GM19239 (cell line): ENCODE data around the gene SND1.

Experiments
- DNase-seq: peaks from one replicate; pipeline ENCODE4 v3.0.0; 2011; ENCODE audit warnings: low spot score; ENCODE audit not compliant: insufficient read length
- FAIRE-seq: peaks from 2 replicates; lab custom pipeline; 2011; peaks lifted over from hg19 to GRCh38; lab: Jason Lieb, UNC

SND1 gene

DNA sequence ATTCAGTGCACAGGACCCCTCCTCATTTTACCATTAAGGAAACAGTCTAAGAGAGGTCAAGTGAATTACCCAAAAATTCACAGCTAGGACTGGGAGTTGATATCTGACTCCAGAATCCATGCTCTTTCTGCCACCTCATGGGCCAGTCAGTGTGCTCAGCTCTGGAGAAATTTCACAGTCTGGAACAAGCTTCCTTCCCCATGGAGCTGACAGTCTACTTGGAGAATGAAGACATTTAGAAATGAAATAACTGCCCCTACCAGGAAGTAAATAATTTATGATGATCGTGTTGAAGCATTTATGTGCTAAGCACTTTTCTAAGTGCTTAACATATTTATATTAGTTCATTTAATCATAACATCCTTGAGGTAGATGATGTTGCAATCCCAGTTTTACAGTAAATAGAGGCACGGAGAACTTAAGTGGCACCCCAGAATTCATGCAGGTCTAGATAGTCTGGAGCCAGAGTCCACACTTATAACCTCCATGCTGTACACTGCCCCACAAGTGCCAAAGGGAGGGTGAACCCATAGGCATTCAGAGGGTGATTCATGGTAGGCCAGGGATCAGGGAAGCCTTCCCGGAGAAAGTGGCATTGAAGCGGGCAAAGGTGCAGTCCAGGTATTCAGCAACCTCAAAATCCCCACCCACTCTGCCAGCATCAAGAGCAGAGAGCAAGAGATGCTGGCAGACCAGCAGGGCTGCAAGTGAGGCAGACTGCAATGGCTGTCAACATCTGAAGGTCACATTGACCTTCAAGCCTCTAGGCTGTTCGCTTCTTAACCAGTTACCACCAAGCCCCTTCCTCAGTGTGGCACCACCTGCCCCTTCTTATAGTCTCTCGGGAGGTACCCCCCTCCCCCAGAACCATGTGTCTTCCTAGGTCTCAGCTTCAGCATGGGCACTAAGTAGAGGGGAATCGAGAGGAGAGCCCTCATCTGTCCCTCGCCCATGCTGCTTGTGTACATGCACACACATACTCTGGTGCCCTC is 417.7 kb downstream of the SND1 start:
- no peak for FAIRE-seq
- DNase-seq = no peak

GRCh38 chr7:128071376-128071775 is 419.4 kb downstream of the SND1 start:
- FAIRE-seq (no peak), DNase-seq (no peak)

- no peak for DNase-seq
- FAIRE-seq = no peak
Measured at GRCh38 chr7:128071801-128072200, 419.8 kb downstream of the SND1 start.

GRCh38 chr7:128073671-128074310 is 421.8 kb downstream of the SND1 start:
- FAIRE-seq = no peak
- no peak for DNase-seq

DNA sequence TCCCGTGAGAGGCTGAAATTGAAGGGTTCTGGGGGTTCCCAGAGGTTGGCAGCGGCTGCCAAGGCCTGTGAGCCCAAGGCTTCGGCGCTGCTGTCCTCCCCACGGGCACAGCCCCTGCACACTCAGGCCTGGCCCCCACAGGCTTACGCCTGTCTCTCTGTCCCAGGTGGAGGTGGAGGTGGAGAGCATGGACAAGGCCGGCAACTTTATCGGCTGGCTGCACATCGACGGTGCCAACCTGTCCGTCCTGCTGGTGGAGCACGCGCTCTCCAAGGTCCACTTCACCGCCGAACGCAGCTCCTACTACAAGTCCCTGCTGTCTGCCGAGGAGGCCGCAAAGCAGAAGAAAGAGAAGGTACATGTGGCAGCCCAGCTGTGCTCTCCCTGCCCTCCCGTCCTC is 422.3 kb downstream of the SND1 start:
- FAIRE-seq (no peak), DNase-seq (no peak)

DNA sequence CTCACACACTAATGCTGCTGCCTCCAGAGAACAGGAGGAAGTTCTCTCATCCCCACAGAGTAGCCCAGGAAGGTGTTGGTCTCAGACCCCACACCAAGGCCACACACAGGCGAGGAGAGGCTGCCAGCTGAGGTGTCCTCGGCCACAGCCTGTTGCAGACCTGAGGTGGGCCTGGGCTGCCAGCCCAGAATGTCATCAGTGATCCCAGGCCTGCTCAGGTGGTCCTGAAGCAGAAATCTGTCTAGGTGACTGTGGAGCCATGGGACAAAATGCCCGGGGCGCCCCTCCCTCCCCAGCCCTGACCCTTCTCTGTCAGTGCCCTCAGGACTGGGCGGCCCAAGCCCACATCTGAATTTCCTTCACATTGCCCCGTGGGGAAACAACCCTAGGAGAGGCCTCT is 422.7 kb downstream of the SND1 start:
- FAIRE-seq (no peak), DNase-seq (no peak)

DNA sequence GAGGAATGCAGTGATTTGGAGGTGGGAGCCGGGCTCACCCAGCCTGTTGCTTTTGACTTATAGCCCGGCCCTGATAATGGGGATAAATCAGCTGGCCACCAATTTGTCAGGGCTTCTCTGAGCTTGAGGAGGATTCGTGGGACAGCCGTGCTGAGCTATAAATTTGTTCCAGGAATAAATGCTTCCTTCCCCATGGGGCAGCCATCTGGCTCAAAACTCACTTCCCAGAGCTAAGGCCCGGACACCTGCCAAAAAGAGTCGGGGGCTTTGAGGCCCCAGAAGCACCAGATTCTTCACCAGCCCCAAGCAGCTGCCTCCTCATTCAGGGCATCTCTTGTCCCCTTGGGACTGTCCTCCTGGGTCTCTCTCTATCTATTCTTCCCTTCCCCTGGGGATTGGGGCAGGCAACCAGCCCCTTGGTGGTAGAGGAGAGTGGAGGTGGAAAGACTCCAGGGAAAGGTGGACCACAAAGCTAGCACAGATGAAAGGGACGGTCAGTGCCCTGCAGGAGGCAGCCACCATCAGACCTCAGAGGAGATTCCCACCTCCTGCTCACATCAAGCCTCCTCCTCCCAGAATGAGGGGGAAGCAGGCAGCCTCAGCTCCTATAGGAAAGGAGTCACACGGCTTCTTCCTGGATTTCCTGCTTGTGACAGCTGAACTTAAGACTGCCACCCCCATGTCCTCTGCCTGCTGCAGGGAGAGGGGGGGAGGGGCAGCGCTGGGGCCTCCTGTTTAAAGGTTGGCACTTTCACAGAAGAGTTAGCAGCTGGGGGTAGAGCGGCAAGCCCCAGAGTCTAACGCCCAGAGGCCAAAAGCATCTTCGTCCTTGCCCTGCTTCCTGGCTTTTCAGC is 423.5 kb downstream of the SND1 start:
- no peak for FAIRE-seq
- DNase-seq = no peak

- FAIRE-seq (no peak), DNase-seq (no peak)
Measured at GRCh38 chr7:128076196-128076795, 424.3 kb downstream of the SND1 start.

- no peak for DNase-seq
- FAIRE-seq = no peak
Measured at GRCh38 chr7:128076796-128077271, 424.8 kb downstream of the SND1 start.

DNA sequence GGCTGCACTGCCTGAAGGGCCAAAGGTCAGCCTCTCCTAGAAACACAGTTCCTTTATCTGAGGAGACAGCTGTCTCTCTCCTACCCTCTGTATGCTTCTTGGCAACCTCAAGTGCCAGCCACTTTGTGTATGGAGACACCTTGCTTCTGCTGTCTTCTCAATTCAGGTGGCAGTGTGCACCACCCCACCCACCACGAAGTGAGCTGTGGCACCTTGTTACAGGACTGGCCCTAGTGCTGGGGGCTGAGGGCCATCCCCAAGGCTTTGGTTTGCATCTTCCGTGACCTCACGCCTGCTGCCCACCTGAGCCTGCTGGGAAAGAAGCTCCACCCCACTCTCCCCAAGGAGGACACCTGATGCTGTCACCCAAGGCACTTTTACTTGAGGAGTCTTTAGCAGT is 426.3 kb downstream of the SND1 start:
- FAIRE-seq = no peak
- no peak for DNase-seq

GRCh38 chr7:128080169-128080568 is 428.2 kb downstream of the SND1 start:
- FAIRE-seq = no peak
- no peak for DNase-seq

GRCh38 chr7:128081351-128081750 is 429.4 kb downstream of the SND1 start:
- FAIRE-seq (no peak), DNase-seq (no peak)

GRCh38 chr7:128081808-128082207 is 429.8 kb downstream of the SND1 start:
- DNase-seq (no peak), FAIRE-seq (no peak)

- DNase-seq (no peak), FAIRE-seq (no peak)
Measured at GRCh38 chr7:128082431-128082830, 430.4 kb downstream of the SND1 start.

GRCh38 chr7:128084896-128085608 is 433.1 kb downstream of the SND1 start:
- DNase-seq (no peak), FAIRE-seq (no peak)

GRCh38 chr7:128090492-128090891 is 438.5 kb downstream of the SND1 start:
- DNase-seq = no peak
- no peak for FAIRE-seq

DNA sequence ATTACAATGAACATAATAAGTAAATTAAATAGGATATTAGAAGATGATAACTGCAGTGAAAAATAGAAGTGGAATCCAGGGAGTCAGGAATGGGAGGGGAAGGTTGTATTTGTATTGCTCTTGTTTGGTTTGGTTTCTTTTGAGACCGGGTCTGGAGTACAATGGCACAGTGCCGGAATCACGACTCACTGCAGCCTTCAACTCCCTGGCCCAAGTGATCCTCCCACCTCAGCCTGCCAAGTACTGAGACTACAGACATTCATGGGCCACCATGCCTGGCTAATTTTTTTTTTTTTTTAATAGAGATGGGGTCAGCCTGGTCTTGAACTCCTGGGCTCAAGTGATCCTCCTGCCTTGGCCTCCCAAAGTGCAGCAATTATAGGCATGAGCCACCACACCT is 439.1 kb downstream of the SND1 start:
- DNase-seq = no peak
- no peak for FAIRE-seq

GRCh38 chr7:128092221-128092620 is 440.2 kb downstream of the SND1 start:
- no peak for DNase-seq
- no peak for FAIRE-seq
